Activated CD4-positive, CD25-positive, alpha-beta regulatory T cell treated with anti-CD3 and anti-CD28 coated beads, Interleukin-2, amount 50 U/mL, for 24 hours (primary cell): ENCODE results near the gene GPR143.

ENCODE experiments used
- ATAC-seq, 2 donors: fragments of 150-1000 bp; cut with Tn5 transposase; one replicate each; pipeline ENCODE4 v1.10.0; 2021; ENCODE audit warnings: mild to moderate bottlenecking in 1 of 2, moderate library complexity in 1 of 2

Gene GPR143

DNA sequence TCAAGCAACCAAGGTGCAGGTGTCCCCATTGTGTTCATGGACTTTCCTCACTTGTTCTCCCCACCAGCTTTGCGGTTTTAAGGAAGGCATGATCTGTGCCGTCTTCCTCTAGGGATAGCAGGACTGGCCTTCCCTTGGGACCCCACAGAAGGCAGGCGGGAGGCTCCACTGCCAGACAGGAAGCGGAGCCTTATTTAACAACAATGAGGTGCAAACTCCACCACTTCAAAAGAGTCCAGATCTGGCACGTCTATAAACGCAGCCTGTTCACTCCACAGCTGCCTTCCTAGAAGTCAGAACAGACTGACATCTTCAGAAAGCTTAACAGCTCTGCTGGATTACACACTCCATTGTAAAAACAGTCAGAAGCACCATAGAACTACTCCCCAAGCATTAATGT, 1.7 kb upstream of the GPR143 start:
- ATAC-seq: no peak

DNA sequence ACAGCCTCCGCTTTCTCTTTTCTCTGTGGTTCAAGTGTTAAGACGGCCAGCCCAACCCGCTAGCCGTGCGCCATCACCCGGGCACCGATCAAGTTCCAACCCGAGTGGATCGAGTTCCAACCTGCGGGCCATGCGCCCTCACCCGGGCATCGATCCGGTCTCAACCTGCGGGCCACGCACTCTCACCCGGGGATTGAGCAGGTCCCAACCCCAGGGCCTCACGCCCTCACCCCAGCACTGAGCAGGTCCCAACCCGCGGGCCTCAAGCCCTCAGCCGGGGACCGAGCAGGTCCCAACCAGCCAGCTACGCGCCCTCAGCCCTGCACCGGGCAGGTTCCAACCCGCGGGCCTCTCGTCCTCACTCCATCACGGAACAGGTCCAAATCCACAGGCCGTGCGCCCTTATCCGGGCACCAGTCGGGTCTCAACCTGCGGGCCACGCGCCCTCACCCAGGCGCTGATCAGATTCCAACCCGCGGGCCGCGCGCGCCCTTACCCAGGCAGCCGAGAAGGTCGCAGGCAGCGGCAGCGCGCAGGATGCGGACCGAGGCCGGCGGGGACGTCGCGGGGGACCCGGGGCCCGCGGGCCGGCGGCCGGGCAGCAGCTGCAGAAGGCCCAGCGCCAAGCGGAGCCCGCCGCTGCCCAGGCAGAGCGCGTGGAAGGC, 443 bp downstream of the GPR143 start:
- ATAC-seq: no peak

DNA sequence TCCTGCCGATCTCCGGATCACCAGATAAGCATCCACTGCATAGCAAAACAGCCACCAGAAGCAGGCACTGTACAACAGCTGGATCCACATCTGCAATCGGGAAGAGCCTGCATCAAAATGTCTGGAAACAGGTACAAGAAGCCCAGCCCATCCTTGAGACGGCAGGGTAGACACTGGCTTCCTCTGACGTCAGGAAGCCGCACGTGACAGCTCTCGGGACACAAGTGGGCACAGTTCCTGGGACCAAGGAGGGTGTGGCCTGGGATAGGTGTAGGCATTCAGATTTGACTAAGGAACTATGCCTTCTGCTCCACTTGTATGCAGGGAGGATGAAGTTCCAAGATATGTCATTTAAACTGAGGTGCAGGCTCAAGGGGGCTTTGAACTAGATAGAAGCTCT, 6.3 kb downstream of the GPR143 start:
- no peak for ATAC-seq

DNA sequence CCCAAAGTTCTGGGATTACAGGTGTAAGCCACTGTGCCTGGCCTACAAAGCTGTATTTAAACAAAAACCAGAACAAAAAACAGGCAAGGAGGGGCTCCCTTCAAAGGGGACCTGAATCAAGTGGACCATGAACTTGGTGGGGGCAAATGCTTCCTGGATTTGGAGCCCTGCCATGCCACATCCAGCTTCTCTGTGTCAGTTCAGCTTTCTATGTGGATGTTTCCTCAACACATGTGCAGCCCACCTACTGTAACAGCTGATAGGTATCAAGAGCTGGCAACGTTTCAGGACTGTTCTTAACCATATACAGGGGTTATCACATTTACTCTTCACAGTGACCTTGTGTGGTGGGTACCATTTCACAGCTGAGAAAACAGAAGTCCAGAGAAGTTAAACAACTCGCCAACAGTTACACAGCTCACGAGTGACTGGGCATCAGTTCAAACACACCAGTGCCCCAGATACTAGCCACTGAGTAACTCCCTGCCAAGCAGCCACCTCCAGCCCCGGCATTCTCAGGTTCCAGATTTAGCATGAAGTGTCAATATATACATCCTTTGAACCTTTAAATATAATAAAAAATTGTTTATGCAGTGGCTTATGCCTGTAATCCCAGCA, 7.5 kb downstream of the GPR143 start:
- ATAC-seq: no peak

DNA sequence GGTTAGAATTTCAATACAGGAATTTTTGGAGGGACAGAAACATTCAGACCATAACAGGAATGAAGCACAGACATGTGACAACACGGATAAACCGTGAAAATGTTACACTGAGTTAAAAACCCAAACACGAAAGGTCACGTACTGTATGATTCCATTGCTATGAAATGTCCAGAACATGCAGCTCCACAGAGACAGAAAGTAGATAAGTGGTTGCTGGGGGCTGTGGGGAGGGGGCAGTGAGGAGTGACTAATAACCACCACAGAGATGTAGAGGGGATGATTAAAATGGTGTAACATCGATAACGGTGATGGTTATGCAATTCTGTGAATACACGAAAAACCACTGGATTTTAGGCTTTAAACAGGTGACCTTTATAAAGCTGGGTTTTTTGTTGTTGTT, 8.3 kb downstream of the GPR143 start:
- ATAC-seq: no peak

DNA sequence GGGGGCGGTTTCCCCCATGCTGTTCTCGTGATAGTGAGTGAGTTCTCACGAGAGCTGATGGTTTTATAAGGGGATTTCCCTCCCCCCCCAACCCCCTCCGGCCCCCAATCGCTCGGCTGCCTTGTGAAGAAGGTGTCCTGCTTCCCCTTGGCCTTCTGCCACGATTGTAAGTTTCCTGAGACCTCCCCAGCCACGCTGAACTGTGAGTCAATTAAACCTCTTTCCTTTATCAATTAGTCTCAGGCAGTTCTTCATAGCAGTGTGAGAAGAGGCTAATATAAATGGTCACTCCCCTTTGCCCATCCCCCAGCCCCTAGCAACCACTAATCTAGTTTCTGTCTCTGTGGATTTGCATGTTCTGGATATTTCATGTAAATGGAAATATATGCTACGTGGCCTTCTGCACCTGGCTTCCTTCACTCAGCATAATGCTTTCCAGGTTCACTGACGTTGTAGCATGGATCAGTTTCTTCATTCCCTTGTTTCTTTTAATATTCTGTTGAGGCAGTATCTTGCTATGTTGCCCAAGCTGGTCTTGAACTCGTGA, 16.4 kb downstream of the GPR143 start:
- no peak for ATAC-seq

DNA sequence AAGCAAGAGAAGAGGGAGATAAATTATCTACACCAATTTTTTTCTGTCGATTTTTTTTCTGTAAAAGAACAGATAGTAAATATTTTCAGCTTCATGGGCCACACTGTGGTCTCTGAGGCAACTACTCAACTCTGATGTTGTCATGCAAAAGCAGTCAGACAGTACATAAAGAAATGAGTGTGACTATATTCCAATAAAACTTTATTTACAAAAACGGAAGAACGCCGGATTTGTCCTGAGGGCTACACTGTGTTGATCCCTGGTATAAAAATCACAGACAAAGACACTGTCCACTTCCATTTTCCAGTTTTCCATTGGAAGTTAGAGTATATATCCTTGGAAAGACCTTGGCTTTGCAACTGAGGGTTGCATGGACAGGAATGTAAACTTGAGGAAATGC, 18.0 kb downstream of the GPR143 start:
- no peak for ATAC-seq

DNA sequence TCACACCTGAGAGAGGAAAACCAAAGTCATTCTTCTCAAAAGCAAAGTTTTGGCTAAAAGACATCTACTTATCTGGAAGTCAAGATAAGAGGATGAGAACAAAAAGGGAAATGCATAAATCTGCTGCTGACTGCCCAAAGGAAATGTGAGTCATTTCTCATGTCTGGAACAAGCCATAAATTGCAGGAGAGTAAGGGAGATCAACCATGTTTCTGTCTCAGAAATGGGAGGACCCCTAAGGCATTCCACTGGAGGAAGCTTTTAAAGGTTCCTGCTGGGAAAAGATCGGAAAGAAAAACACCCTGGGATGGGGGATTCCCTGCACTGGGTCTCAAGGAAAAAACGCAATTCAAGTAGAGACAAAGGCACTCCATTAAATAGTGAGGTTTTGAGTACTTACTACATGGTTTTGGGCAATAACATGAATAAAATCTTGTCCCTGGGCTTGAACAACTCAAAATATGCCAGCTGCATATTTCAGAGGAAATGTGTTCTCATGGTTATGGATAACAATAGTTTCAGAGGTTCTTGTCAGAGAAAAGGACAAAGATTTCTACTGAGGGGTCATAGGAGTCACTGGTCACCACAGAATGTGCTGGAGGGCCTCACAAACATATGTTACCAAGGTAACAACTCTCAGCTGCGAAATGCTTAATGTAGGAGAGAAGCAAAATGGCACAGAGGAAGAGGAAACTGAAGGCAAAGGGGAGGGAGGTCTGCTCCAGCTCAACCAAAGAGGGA, 19.3 kb downstream of the GPR143 start:
- no peak for ATAC-seq

DNA sequence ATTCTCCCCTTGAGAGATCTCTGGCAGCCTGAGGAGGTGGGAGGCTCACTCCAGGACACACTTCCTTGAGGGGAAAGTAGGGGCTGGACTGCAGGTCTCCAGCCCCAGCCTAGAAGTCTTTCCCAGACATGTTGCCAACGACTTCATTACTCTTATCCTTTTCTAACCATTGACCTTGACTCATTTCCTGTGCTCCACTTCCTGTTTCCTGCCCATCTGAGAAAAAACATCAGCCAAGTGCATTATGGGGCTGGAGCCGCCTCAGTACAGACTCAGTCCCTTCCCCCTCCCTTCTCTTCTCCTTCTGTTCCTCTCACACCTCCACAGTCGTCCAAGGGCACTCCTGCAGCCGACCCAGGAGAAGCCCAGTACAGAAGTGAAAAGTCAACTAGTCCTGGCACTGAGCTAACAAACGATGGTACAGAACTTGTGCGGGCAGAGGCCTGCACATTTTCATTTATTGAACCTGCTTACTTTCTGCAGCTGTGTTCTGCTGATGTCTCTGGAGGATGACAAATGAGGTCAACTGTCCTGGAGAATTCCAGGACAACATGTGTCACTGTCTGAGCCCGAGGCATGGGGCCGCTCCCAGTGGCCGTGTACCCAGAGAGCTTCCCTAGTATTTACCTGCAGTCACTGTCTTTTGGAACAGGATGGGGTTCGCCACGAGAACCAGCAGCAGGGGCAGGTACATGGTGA, 20.1 kb downstream of the GPR143 start:
- ATAC-seq: no peak

DNA sequence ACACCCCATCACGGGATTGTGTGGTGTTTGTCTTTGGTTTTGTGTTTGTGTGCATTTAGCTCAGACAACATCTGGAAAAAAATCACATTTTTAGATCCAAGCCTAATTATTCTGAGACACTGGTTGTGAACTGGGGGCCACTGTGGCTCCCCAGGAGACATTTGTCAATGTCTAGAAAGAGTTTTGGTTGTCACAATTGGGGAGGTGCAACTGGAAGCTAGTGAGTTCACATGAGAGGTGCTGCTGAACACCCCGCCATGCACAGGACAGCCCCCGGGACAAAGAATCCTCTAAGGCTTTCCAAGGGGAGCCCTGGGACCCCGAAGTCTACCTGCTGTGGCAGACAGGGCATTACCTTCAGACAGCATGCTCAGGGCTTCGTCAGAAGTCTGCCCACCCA, 26.5 kb downstream of the GPR143 start:
- no peak for ATAC-seq

DNA sequence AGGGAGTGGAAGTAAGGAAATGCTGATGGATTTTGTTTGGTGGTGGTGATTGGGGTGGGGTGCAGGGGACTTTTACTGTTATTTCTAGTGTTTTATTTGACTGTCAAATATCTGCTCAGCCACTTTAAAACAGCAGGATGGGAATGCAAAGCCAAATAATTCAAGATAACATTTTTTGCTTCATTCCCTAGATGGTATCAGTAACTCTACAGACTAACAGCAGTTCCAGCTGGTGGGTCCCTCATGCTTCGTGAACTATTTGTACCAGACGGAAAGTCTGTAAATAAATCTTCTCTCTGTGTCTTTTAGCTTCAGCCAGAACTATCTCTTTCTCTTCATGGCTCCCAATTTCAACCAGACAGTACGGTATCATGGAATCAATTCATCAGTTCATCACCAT, 27.5 kb downstream of the GPR143 start:
- no peak for ATAC-seq

DNA sequence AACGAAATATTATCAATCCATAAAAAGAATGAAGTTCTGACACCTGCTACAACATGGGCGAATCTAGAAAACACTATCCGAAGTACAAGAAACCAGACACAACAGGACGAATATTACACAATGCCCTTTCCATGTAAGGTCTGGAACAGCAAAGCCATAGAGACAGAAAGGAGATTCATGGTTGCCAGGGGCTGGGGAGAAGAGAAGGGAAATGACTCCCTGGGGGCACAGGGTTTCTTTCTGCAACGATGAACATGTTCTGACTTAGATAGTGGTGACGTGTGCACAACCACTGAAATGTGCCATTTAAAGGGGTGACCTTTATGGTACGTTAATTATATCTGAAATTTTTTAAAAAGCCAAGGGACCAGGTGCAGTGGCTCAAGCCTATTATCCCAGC, 28.3 kb downstream of the GPR143 start:
- ATAC-seq: no peak

DNA sequence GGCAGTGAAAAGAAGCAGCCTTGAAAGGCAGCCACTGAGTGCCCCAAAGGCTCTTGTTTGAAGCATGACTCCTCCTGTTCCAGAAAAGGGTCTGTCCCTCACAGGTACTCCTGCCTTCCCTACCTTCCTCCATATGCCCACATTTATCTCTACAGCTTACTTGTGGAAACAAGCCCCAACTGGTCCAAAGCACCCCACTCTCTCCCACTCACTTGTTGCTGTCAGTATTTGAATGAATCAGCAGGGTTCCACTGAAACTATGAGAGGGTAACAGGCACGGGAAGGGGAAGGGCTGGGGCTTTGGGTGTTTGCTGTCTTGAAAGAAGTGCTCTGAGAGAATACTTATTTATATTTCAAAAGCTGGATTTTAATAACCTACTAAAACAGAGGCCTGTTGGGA, 34.9 kb downstream of the GPR143 start:
- ATAC-seq: no peak

DNA sequence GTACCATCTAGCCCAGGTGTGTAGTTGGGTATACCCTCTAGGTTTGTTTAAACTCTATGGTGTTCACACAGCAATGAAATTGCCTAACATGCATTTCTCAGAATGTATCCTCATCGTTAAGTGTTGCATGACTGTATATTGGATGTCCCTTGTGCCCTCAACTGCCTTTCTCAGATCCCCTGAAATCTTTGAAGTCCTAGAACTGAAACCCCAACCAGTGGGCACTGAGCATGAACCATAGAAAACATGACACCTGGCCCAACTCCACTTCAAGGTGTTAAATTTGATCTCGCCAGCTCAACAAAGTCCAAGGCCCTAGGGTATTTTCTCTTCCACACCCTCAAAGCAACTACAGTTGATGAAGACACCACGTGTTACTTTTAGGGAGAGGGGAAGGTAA, 35.6 kb downstream of the GPR143 start:
- no peak for ATAC-seq

DNA sequence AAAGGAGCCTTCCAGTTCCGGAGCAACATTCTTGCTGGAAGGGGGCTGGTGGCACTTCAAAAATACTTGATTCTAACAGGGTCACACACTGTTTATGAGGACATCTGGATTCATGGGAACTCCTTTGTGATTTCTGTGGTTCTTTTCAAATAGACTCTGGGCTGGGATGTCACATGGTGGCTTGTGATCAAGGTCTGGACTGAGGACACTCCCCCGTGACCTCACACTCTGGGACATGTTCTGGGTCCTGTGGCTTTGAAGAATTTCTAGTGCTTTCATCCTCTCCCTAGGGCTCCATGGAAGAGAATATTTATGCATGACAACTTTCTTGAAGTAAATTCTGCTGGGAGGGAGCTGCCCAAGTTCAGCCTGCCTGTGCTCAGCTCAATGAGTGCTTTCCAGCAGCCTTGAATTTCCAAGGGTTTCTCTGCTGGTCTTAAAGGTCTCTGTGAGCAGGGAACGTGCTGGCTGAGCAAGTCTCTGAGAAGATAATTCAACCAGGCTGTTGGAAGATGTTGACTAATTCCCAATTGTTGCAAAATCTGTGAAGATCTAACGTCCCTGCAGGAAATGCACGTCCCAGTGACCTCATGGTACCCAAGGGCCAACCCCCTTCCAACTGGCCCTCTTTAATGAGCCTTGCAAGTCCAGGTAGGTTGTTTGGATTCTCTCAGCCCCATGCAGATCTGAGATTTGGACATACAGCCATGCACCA, 36.3 kb downstream of the GPR143 start:
- ATAC-seq: no peak

DNA sequence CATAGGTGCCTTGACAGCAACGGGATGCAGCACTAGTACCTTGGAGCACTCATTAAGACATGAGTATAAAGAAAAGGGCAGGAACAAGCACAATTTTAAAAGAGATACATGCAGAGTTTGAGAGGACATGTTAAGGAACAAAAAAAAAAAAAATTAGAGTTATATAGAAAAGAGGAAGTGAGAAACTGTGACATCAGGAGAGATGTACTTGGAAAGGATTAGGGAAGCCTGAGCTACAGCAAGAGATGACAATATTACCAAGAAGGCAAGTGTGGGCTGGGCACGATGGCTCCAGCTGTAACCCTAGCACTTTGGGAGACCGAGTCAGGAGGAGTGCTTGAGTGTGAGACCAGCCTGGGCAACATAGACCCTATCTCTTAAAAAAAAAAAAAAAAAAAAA, 37.4 kb downstream of the GPR143 start:
- no peak for ATAC-seq

DNA sequence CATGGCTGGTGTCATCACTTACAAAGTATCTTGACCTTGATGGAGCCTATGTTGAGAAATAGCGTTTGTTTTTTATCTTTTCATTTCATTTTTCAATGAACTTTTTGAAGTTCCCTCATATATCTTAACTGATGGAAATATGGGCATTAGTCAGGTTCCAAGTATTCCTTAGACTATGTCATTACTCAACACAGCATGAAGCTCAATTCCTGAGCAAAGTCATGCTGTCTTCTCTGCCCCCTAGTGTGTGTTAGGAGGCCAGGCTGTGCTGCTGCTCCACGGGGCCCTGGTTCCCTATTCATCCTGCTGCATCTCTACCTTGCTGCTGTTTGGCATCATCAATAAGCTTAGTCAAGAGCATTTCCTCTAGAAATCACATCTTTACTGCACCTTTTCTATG, 40.9 kb downstream of the GPR143 start:
- ATAC-seq: no peak

DNA sequence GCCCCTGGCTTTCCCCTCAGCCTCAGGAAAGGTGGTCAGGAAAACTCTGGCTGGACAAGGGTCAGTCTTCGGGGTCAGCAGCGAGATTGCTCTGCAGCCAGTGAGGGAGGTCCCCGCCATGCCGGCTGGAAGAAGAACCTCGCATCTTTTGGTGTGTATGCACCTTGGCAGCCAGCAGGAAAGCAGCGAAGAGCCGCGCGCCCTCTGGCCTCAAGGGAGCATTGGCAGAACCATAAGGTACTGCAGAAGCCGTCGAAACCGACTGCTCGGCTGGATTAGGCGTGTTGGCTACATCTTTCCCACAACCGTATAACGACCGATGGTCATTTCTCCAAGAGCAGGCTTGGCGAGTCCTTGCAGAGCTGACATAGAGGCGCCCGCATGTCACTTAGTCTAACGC, 48.3 kb downstream of the GPR143 start:
- no peak for ATAC-seq

DNA sequence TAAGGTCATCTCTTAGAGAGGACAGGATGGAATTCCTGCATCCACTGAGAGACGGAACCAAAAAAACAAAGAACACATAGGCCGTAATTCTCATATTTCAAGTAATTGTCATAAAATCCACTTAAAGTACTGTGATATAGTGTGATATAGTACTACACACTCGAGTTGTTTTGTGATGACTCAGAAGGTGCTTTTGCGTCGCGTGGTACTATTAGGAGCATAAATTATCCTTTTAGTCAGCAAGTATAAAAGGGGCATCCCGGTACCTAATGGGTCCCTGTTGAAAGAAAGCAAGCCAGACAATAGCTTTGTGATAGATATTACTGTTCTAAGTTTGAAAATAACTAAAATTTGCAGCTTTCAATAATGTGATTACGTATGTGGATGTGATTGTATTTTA, 55.3 kb downstream of the GPR143 start:
- ATAC-seq: peak in 1 of 2 donors; percentile 56

DNA sequence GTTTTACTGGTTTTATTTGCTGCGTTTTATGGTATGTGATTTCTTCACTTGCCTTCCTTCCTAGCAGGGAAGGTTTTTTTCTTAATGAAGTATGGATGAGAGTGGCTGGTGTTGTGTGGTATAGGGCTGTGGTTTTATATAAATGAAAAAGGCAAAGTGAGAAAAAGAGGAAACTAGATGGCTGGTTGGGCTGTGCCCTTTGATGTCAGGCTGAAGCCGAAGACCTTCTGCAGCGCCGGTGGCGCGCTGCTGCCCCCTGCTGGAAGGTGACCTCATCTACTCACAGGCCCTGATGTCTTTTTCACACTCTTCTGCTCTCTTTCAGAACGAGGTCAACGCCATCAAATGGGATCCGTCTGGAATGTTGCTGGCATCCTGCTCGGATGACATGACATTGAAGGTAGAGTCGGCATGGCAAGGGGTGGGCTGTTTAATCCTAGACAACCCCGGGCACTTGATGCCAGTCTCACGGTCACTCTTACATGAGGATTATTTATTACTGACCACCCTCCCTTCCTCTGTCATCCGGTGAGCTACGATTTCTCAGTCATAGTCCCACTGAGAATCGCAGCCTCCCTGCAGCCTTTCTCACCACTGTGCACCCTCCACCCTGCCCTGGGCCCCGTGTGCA, 56.6 kb downstream of the GPR143 start:
- peak; percentile 35 to 70 for ATAC-seq

DNA sequence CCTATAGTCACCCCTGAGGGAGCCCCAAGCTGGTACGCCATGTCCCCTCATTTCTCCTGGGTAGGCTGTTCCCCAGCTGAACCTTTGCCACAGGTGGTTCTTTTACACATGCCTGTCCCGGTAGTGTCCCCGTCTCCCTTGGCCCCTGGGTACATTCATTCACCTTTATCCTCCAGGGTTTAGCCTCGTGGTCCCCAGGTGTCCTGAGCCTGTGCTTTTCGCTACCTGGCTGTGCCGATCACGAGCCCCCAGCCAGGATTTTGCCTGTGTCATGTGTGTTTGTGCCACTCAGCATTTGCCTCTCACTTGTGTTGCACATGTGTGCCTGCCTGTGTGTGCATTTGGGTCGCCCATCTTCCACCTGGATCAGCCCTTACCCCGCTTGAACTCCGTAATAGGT, 57.6 kb downstream of the GPR143 start:
- ATAC-seq: no peak
